Peyer's patch (tissue), 4 donors: ENCODE data around the gene TAF11. TPM values are rescaled to one million over a fixed set of nuclear protein-coding genes. Genes with fewer than 3 reads are reported as not detected.
"Not testable (repeated sequence)": the region's sequence is repeated elsewhere in the genome, so short reads cannot be mapped to it uniquely, and the experiment has no call there.

ENCODE experiments used
- DNase-seq, 3 donors: peaks; one replicate each; pipeline ENCODE4 v3.0.0-alpha.2; 2017 to 2019
- H3K27ac ChIP-seq, 4 donors: fragments of 200-600 bp; sonication (generic); one replicate each; pipeline ENCODE4 v1.5.1; 2016 to 2019
- H3K27me3 ChIP-seq, 2 donors: fragments of 200-600 bp; sonication (generic); one replicate each; pipeline ENCODE4 v1.5.1; 2019
- H3K36me3 ChIP-seq, 3 donors: fragments of 200-600 bp; sonication (generic); one replicate each; pipeline ENCODE4 v1.5.1; 2016 to 2019
- H3K4me1 ChIP-seq, 4 donors: fragments of 200-600 bp; sonication (generic); one replicate each; pipeline ENCODE4 v1.5.1; 2016 to 2019
- H3K4me3 ChIP-seq, 4 donors: fragments of 200-600 bp; sonication (generic); 1 replicate in 3 of 4; 2 replicates in 1 of 4; pipeline ENCODE4 v1.5.1; 2016 to 2019; ENCODE audit warnings: mild to moderate bottlenecking in 1 of 4
- H3K9me3 ChIP-seq, 4 donors: fragments of 200-600 bp; sonication (generic); one replicate each; pipeline ENCODE4 v1.5.1; 2016 to 2019; ENCODE audit warnings: mild to moderate bottlenecking in 1 of 4
- POLR2A ChIP-seq, 2 donors: fragments of 450-650 bp; IDR thresholded peaks; one replicate each; pipeline ENCODE4 v1.5.1; 2017; ENCODE audit warnings: antibody characterized with exemption in 2 of 2, mild to moderate bottlenecking in 2 of 2, moderate library complexity in 2 of 2
- total RNA-seq, 4 donors: library from RNA; depleted of rRNA; stranded (reverse); fragments of >200 nt; gene quantifications; one replicate each; pipeline ENCODE4 v1.1.0, GENCODE V29; 2016
- TF ChIP-seq, protein P1 (sequence below), 6 experiments: fragments of 450-650 bp in 4 of 6; fragments of 200-600 bp in 2 of 6; sonication (generic) in 1 of 6; IDR thresholded peaks; one replicate each; pipeline ENCODE4 v1.5.1; 2017 to 2019; ENCODE audit warnings: antibody characterized with exemption in 6 of 6, mild to moderate bottlenecking in 3 of 6, moderate library complexity in 1 of 6

The TAF11 gene
- total RNA-seq, 4 donors from 2014 or later, result 22.1 to 30.5 (median 25.4) TPM

DNA sequence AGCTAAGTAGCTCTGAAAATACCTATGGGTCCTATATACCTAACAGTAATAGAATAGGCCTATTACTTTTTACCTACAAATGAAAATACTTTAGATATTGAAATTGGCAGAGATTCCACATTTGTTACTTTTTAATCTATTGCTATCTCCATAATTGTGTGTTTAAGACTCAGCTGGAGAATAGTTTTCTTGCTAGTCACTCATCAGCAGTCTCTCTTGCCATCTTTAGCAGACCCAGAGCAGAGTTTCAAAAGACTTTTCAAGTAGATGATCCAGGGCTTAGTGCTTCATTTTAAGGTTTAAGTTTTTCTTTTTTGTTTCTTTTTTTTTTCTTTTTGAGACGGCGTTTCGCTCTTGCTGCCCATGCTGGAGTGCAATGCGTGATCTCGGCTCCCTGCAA is 14.1 kb upstream of the TAF11 start:
- Histone ChIP-seq H3K9me3 (no peaks in the 10 kb centered on the region), H3K27ac (no peak overlapping the region), H3K4me1 (no peaks in the 10 kb centered on the region), H3K36me3 (no peaks in the 10 kb centered on the region), H3K27me3 (no peaks in the 10 kb centered on the region), H3K4me3 (no peak overlapping the region)
- no peak for DNase-seq
- TF ChIP-seq, protein P1, sequence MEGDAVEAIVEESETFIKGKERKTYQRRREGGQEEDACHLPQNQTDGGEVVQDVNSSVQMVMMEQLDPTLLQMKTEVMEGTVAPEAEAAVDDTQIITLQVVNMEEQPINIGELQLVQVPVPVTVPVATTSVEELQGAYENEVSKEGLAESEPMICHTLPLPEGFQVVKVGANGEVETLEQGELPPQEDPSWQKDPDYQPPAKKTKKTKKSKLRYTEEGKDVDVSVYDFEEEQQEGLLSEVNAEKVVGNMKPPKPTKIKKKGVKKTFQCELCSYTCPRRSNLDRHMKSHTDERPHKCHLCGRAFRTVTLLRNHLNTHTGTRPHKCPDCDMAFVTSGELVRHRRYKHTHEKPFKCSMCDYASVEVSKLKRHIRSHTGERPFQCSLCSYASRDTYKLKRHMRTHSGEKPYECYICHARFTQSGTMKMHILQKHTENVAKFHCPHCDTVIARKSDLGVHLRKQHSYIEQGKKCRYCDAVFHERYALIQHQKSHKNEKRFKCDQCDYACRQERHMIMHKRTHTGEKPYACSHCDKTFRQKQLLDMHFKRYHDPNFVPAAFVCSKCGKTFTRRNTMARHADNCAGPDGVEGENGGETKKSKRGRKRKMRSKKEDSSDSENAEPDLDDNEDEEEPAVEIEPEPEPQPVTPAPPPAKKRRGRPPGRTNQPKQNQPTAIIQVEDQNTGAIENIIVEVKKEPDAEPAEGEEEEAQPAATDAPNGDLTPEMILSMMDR (IDR thresholded peaks at IDR 0.05), result no peak
- no peak for TF ChIP-seq POLR2A (IDR thresholded peaks at IDR 0.05)

DNA sequence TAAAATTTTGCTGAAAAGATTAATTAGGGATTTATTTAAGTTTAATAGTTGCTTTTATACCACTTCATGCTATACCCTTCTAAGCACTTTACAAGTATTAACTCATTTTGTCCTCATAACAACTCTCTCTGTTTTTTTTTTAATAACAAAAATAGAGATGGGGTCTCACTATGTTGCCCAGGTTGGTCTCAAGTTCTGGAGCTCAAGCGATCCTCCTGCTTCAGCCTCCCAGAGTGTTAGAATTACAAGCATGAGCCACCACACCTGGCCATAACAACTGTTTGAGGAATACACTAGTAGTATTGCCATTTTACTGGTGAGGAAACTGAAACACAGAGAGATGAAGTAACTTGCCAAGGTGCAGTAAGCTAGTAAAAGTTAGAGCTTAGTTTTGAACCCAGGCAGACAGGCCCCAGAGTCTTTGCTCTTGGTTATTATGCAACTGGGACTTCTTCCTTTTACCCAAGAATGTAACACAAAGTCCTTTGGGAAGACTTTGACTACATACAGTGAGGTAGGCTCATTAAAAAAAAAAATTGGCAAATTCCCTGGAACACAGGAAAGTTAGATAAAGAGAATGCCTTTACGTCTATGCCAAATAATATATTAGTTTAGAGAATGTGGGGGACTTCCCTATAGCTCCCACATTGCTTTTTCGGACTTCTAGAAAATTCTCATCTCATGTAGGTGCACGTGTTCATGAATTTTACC is 12.6 kb upstream of the TAF11 start:
- TF ChIP-seq, protein P1 (IDR thresholded peaks at IDR 0.05), result no peak
- TF ChIP-seq POLR2A (IDR thresholded peaks at IDR 0.05), result no peak
- no peaks in the 10 kb centered on the region for H3K4me1 ChIP-seq
- H3K27ac ChIP-seq, result no peak overlapping the region
- no peaks in the 10 kb centered on the region for H3K9me3 ChIP-seq
- no peak overlapping the region for H3K4me3 ChIP-seq
- no peaks in the 10 kb centered on the region for H3K27me3 ChIP-seq
- DNase-seq, result no peak
- H3K36me3 ChIP-seq, result no peaks in the 10 kb centered on the region

DNA sequence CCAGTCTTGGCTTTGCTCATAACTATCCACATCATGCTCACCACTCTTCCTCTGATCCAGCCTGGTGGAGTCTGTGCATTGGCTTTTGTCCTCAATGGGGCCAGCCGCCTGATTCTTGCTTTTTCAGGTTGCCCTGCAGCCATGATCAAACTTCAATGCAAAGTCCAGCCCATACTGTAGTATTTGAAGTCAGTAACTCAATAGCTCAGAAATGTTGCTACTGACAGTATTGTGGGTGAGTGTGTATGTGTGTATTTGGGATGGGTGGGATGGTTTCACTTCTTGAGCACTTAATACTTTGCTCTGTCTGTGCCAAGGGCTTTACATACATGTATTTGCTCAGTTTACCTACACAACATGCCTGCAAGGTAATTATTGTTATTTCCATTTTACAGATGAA is 11.9 kb upstream of the TAF11 start:
- H3K36me3 ChIP-seq, H3K4me3 ChIP-seq, H3K9me3 ChIP-seq, DNase-seq, H3K4me1 ChIP-seq, H3K27ac ChIP-seq, H3K27me3 ChIP-seq: not testable (repeated sequence)

DNA sequence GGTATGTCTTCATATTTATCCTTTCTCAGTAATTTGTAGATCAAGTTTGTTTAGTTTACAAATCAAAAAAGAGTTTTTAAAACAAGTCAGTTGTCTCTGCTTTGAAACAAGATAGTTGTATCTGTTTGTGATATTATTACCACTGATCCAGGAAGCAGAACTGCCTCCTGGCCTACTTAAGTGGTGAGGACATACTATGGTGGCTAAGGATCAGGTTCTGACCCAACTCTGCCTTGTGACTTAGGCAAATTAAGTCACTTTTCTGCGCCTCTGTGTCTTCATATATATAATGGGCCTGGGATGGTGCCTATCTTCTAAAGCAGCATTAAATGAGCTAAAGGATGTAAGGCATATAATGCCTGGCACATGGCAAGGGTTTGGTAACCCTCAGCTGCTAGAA is 9.9 kb upstream of the TAF11 start:
- H3K4me3 ChIP-seq, result no peak overlapping the region
- no peaks in the 10 kb centered on the region for H3K9me3 ChIP-seq
- TF ChIP-seq, protein P1 (IDR thresholded peaks at IDR 0.05), result no peak
- TF ChIP-seq POLR2A (IDR thresholded peaks at IDR 0.05), result no peak
- DNase-seq, result no peak
- no peaks in the 10 kb centered on the region for H3K36me3 ChIP-seq
- no peaks in the 10 kb centered on the region for H3K27me3 ChIP-seq
- H3K27ac ChIP-seq, result no peak overlapping the region
- no peaks in the 10 kb centered on the region for H3K4me1 ChIP-seq

DNA sequence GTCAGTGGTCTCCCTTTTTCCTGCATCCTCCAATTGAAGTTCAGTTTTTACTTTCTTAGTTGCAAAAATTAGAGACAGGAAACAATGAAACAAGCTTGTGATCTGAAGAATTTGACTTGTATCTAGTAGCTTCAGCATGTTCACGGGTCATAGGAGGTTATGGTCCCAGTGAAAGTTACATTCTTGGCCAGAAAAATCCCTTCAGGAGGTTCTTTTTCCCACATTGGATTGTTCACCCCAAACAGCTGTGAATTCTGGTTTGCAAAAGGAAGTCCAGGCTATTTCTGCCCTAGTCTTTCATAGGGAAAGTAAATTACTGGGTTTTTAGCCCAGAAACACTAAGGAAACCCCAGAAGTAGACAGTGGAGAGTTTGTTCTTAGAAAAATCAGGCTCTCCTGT is 9.3 kb upstream of the TAF11 start:
- no peak overlapping the region for H3K27ac ChIP-seq
- no peaks in the 10 kb centered on the region for H3K27me3 ChIP-seq
- H3K4me1 ChIP-seq, result no peaks in the 10 kb centered on the region
- H3K9me3 ChIP-seq, result no peaks in the 10 kb centered on the region
- no peaks in the 10 kb centered on the region for H3K36me3 ChIP-seq
- DNase-seq, result no peak
- no peak for TF ChIP-seq POLR2A (IDR thresholded peaks at IDR 0.05)
- TF ChIP-seq, protein P1 (IDR thresholded peaks at IDR 0.05), result no peak
- H3K4me3 ChIP-seq, result no peak overlapping the region

DNA sequence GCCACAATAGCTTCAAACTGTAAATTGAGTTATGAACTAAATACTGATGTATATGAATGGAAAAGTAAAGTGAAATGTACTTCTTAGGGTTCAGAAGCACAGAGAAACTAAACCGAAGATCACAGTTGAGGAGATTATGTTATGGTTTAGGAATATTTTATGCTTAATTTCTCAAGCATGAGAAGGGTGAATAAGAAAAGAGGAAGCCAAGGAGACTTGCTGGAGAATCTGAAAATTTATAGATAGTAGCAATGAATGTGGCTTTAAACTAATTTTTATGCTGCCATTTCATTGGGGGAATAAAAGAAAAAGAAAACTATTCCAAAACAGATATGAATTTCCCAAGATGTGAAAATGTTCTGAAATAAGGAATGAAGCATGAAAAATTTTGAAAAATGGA is 6.9 kb upstream of the TAF11 start:
- Histone ChIP-seq H3K4me1 (peaks cover 0 to 17% (median 2%) of the 10 kb centered on the region in 4 donors), H3K27ac (no peak overlapping the region)
- no peak for DNase-seq

More for the DNA sequence above, 6.9 kb upstream of the TAF11 start:
- Histone ChIP-seq H3K4me3 (no peak overlapping the region), H3K36me3 (no peaks in the 10 kb centered on the region), H3K27me3 (no peaks in the 10 kb centered on the region), H3K9me3 (no peaks in the 10 kb centered on the region)
- TF ChIP-seq, protein P1 (IDR thresholded peaks at IDR 0.05), result no peak
- TF ChIP-seq POLR2A (IDR thresholded peaks at IDR 0.05), result no peak
